Colonic mucosa (tissue), 4 donors: ENCODE measurements around the gene SEPTIN5. TPM values are rescaled to one million over a fixed set of nuclear protein-coding genes. Genes with fewer than 3 reads are reported as not detected.

Source experiments
- DNase-seq: peaks from one replicate; pipeline ENCODE4 v3.0.0-alpha.2; 2020
- H3K27ac ChIP-seq: fragments of 200-600 bp; one replicate; pipeline ENCODE4 v1.8.0; 2021
- H3K27me3 ChIP-seq: fragments of 200-600 bp; one replicate; pipeline ENCODE4 v1.8.0; 2021
- H3K36me3 ChIP-seq: fragments of 200-600 bp; one replicate; pipeline ENCODE4 v1.8.0; 2021
- H3K4me1 ChIP-seq: fragments of 200-600 bp; one replicate; pipeline ENCODE4 v1.8.0; 2021; ENCODE audit warnings: mild to moderate bottlenecking
- H3K4me3 ChIP-seq: fragments of 200-600 bp; one replicate; pipeline ENCODE4 v1.8.0; 2021
- H3K9ac ChIP-seq, 2 donors: one replicate each; pipeline ENCODE4 v1.7.0; 2013; ENCODE audit warnings: control low read depth in 2 of 2, low read depth in 2 of 2, low read length in 2 of 2
- H3K9me3 ChIP-seq: fragments of 200-600 bp; one replicate; pipeline ENCODE4 v1.8.0; 2021
- CTCF ChIP-seq: fragments of 200-600 bp; IDR thresholded peaks from one replicate; pipeline ENCODE4 v1.8.0; 2022; ENCODE audit warnings: antibody characterized with exemption, mild to moderate bottlenecking
- intact Hi-C: fragments of 100-400 bp; cut with DNase I; formaldehyde crosslinking; loops from one replicate; pipeline ENCODE4 v1.14.1; 2022
- total RNA-seq, 2 donors: library from RNA; stranded (reverse); fragmentation: NEBNext Ultra II Directional in 1 of 2; extraction: Animal tissue kit (Norgen Biotek cat#: 25700) in 1 of 2; gene quantifications; one replicate each; pipeline ENCODE4 v1.2.1, GENCODE V29; 2021
- donor health status: healthy.
- donor health status: DM: no; HTN: no; CAD: no.
- donor health status: DM: no; HTN: no; CAD: no.

The SEPTIN5 gene
- total RNA-seq, 2 donors from 2014 or later, result 2.2 to 2.5 TPM

- TF ChIP-seq CTCF, result no peak
- H3K4me1 ChIP-seq, result peaks cover 8% of the 10 kb centered on the region
Observed at GRCh38 chr22:19719050-19719482, 4.8 kb downstream of the SEPTIN5 start.

GRCh38 chr22:19719488-19720021 lies 5.3 kb downstream of the SEPTIN5 start:
- peaks cover 70% of the 10 kb centered on the region for H3K27me3 ChIP-seq
- no peaks in the 10 kb centered on the region for H3K36me3 ChIP-seq
- H3K27ac ChIP-seq, result no peak overlapping the region
- TF ChIP-seq CTCF, result no peak
- no peak overlapping the region for H3K4me3 ChIP-seq
- intact Hi-C loops, result no loop called here
- no peak overlapping the region for H3K9ac ChIP-seq
- no peak for DNase-seq
- peaks cover 8% of the 10 kb centered on the region for H3K4me1 ChIP-seq
- H3K9me3 ChIP-seq, result no peaks in the 10 kb centered on the region

More at GRCh38 chr22:19719050-19719482, 4.8 kb downstream of the SEPTIN5 start:
- intact Hi-C loops, result no loop called here
- peak overlapping the region in 1 of 2 donors; percentile 54 for H3K9ac ChIP-seq
- H3K9me3 ChIP-seq, result no peaks in the 10 kb centered on the region
- no peak for DNase-seq
- no peaks in the 10 kb centered on the region for H3K36me3 ChIP-seq
- no peak overlapping the region for H3K27ac ChIP-seq
- peaks cover 67% of the 10 kb centered on the region for H3K27me3 ChIP-seq
- H3K4me3 ChIP-seq, result peak overlapping the region; percentile 44

GRCh38 chr22:19720150-19720827 lies 6.0 kb downstream of the SEPTIN5 start:
- no peak overlapping the region for H3K4me3 ChIP-seq
- no peak overlapping the region for H3K9ac ChIP-seq
- DNase-seq, result no peak
- intact Hi-C loops, result no loop called here
- peaks cover 65% of the 10 kb centered on the region for H3K27me3 ChIP-seq
- peaks cover 8% of the 10 kb centered on the region for H3K4me1 ChIP-seq
- TF ChIP-seq CTCF, result no peak
- H3K27ac ChIP-seq, result no peak overlapping the region
- H3K36me3 ChIP-seq, result no peaks in the 10 kb centered on the region
- no peaks in the 10 kb centered on the region for H3K9me3 ChIP-seq

GRCh38 chr22:19720999-19721329 lies 6.7 kb downstream of the SEPTIN5 start:
- H3K36me3 ChIP-seq, result no peaks in the 10 kb centered on the region
- intact Hi-C loops, result no loop called here

More at GRCh38 chr22:19720999-19721329, 6.7 kb downstream of the SEPTIN5 start:
- H3K9me3 ChIP-seq, result no peaks in the 10 kb centered on the region
- H3K27ac ChIP-seq, result no peak overlapping the region
- peaks cover 65% of the 10 kb centered on the region for H3K27me3 ChIP-seq
- no peak for DNase-seq
- no peak for TF ChIP-seq CTCF
- H3K9ac ChIP-seq, result no peak overlapping the region
- H3K4me3 ChIP-seq, result no peak overlapping the region
- peaks cover 8% of the 10 kb centered on the region for H3K4me1 ChIP-seq
